HEK293 (cell line): ENCODE results near the gene PIM2.

ENCODE experiments used
- CTCF ChIA-PET: fragments of 350-600 bp; formaldehyde crosslinking; extraction: SDS; loops from one replicate; lab custom pipeline; 2021; ENCODE audit warnings: antibody characterized with exemption; lab: Yijun Ruan, JAX
- POLR2A ChIA-PET: fragments of 300-600 bp; formaldehyde crosslinking; extraction: SDS; loops from one replicate; lab custom pipeline; 2020; ENCODE audit warnings: antibody characterized with exemption, inconsistent platforms; lab: Yijun Ruan, JAX
- H3K27ac ChIP-seq: fragments of 200-500 bp; sonication (Bioruptor generic); 2 replicates; pipeline ENCODE4 v1.5.1; 2014; ENCODE audit warnings: low read depth, low read length, control low read depth, inconsistent platforms; ENCODE audit errors: extremely low read depth
- H3K36me3 ChIP-seq, 2 experiments: fragments of 200-500 bp in 1 of 2; sonication (Bioruptor generic) in 1 of 2; 1 replicate in 1 of 2; 2 replicates in 1 of 2; pipeline ENCODE4 v1.5.1; 2014 to 2017; ENCODE audit warnings: inconsistent platforms in 2 of 2, low read length in 2 of 2; ENCODE audit not compliant: control insufficient read depth in 2 of 2, insufficient read depth in 1 of 2
- H3K4me1 ChIP-seq: fragments of 200-500 bp; sonication (Bioruptor generic); 2 replicates; pipeline ENCODE4 v1.5.1; 2014; ENCODE audit warnings: mild to moderate bottlenecking, low read length, inconsistent platforms; ENCODE audit not compliant: control insufficient read depth, insufficient read depth
- H3K4me3 ChIP-seq: 2 replicates; pipeline ENCODE4 v1.5.1; 2011; ENCODE audit warnings: low read depth, mild to moderate bottlenecking, control low read depth, low read length, moderate library complexity
- H3K9me3 ChIP-seq: fragments of 200-500 bp; sonication (Bioruptor generic); 2 replicates; pipeline ENCODE4 v1.5.1; 2014; ENCODE audit warnings: low read depth, low read length, inconsistent platforms; ENCODE audit not compliant: control insufficient read depth, insufficient read depth
- KLF9 ChIP-seq: fragments of 450-650 bp; formaldehyde crosslinking; IDR thresholded peaks from 2 replicates; pipeline ENCODE4 v1.5.1; 2016; ENCODE audit warnings: missing biosample characterization, missing genetic modification characterization, low read depth
- OSR2 ChIP-seq: fragments of 450-650 bp; formaldehyde crosslinking; IDR thresholded peaks from 2 replicates; pipeline ENCODE4 v1.5.1; 2016; ENCODE audit warnings: missing biosample characterization, missing genetic modification characterization
- PBX3 ChIP-seq: sonication (generic); formaldehyde crosslinking; IDR thresholded peaks from 2 replicates; pipeline ENCODE4 v1.8.1; 2022; ENCODE audit warnings: mild to moderate bottlenecking, moderate library complexity, missing genetic modification reagents
- PRDM10 ChIP-seq: fragments of 450-650 bp; formaldehyde crosslinking; IDR thresholded peaks from 2 replicates; pipeline ENCODE4 v1.5.1; 2016; ENCODE audit warnings: missing biosample characterization, missing genetic modification characterization
- SCRT2 ChIP-seq: fragments of 450-650 bp; formaldehyde crosslinking; IDR thresholded peaks from 2 replicates; pipeline ENCODE4 v1.5.1; 2016; ENCODE audit warnings: missing biosample characterization, missing genetic modification characterization
- WT1 ChIP-seq: fragments of 450-650 bp; formaldehyde crosslinking; IDR thresholded peaks from 2 replicates; pipeline ENCODE4 v1.5.1; 2016; ENCODE audit warnings: missing biosample characterization, missing genetic modification characterization
- ZBTB44 ChIP-seq: fragments of 450-650 bp; IDR thresholded peaks from 2 replicates; pipeline ENCODE4 v1.5.1; 2018; ENCODE audit warnings: missing biosample characterization, mild to moderate bottlenecking, missing genetic modification characterization
- ZBTB8A ChIP-seq: fragments of 450-650 bp; formaldehyde crosslinking; IDR thresholded peaks from 2 replicates; pipeline ENCODE4 v1.5.1; 2016; ENCODE audit warnings: missing biosample characterization, missing genetic modification characterization
- ZNF449 ChIP-seq: fragments of 450-650 bp; formaldehyde crosslinking; IDR thresholded peaks from 2 replicates; pipeline ENCODE4 v1.5.1; 2017; ENCODE audit warnings: missing biosample characterization, mild to moderate bottlenecking, missing genetic modification characterization, moderate library complexity
- ZNF510 ChIP-seq: fragments of 450-650 bp; formaldehyde crosslinking; IDR thresholded peaks from 2 replicates; pipeline ENCODE4 v1.5.1; 2018; ENCODE audit warnings: mild to moderate bottlenecking, missing genetic modification characterization, missing biosample characterization; ENCODE audit not compliant: insufficient replicate concordance
- ZNF692 ChIP-seq: fragments of 450-650 bp; formaldehyde crosslinking; IDR thresholded peaks from 2 replicates; pipeline ENCODE4 v1.5.1; 2016; ENCODE audit warnings: missing biosample characterization, missing genetic modification characterization
- ZNF777 ChIP-seq: fragments of 450-650 bp; formaldehyde crosslinking; IDR thresholded peaks from 2 replicates; pipeline ENCODE4 v1.5.1; 2017; ENCODE audit warnings: missing biosample characterization, missing genetic modification characterization, borderline replicate concordance
- ZSCAN23 ChIP-seq: fragments of 450-650 bp; formaldehyde crosslinking; IDR thresholded peaks from 2 replicates; pipeline ENCODE4 v1.5.1; 2016; ENCODE audit warnings: missing biosample characterization, missing genetic modification characterization

The PIM2 gene

GRCh38 chrX:48911412-48912182 lies 7.2 kb downstream of the PIM2 start, which contains the start of gene SLC35A2 (continued):
- no peak for TF ChIP-seq OSR2 (tag by site-specific recombination)
- TF ChIP-seq ZNF449 (tag by site-specific recombination) = no peak
- peak; percentile 58 for TF ChIP-seq KLF9 (tag by site-specific recombination)
- no peak for TF ChIP-seq ZNF510 (tag by site-specific recombination)
- TF ChIP-seq WT1 (tag by site-specific recombination) = no peak
- peak; percentile 73; the same call in 1 of the 2 replicates for TF ChIP-seq ZNF777 (tag by site-specific recombination)
- TF ChIP-seq ZSCAN23 (tag by site-specific recombination) = no peak
- no peak for TF ChIP-seq ZBTB8A (tag by site-specific recombination)

- Histone ChIP-seq H3K36me3 (peaks cover 0 to 56% of the 10 kb centered on the region in 2 experiments; a peak in 1 of 3 replicates), H3K4me1 (no peaks in the 10 kb centered on the region), H3K27ac (peak overlapping the region; percentile 30; the same call in 1 of the 2 replicates), H3K9me3 (no peaks in the 10 kb centered on the region), H3K4me3 (peak overlapping the region; percentile 81)
- POLR2A ChIA-PET = interaction anchor here (0.6 to 2.9 kb wide), 10 partner anchors 8 to 234 kb away, joined by 4 to 21 read pairs (median 7); partner anchors contain the start of genes HDAC6, OTUD5, PQBP1 and TFE3
- TF ChIP-seq PBX3 = no peak
- peak; percentile 95 for TF ChIP-seq PRDM10 (tag by site-specific recombination)
- TF ChIP-seq SCRT2 (tag by site-specific recombination) = no peak
- no peak for TF ChIP-seq ZBTB44 (tag by site-specific recombination)
- TF ChIP-seq ZNF692 (tag by site-specific recombination) = no peak
- CTCF ChIA-PET = interaction anchor here (0.7 to 0.9 kb wide), 2 partner anchors 20 to 57 kb away, joined by 3 read pairs; no protein-coding TSS in a partner anchor
Measured at GRCh38 chrX:48910926-48911411, 7.9 kb downstream of the PIM2 start.
